ENCODE measurements around the gene ADAMTS12. TPM values are rescaled to one million over a fixed set of nuclear protein-coding genes. Genes with fewer than 3 reads are reported as not detected.

Gene ADAMTS12
- total RNA-seq, 1 experiment from 2014 or later = not detected

DNA sequence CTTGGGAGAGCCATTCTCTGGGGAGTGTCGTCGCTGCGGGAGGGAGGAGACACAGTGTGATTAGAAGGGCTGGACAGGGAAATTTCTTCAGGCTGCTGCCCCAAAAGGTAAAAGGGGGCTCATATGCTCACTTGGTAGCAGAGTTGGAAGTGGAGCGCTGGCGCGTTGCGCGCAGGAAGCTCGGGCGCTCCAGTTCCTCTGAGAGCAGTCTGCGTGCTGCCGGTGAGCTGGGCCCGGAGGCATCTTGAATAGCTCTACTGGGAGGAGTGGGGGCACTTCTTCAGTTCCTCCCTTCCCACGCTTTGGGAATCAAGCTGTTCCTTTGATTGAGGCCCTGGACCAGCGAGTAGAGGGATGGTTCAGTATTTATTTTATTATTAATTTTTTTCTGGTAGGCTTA, 47.1 kb upstream of the ADAMTS12 start:
- CTCF ChIA-PET = no interaction called here
- no peak overlapping the region for H3K4me3 ChIP-seq (ENCODE audit: low read depth, low read length)
- no peak for DNase-seq
- Mint-ChIP-seq H3K27me3 (ENCODE audit: insufficient read depth, unreplicated experiment) (peaks cover 12% of the 10 kb centered on the region), H3K4me3 (ENCODE audit: unreplicated experiment) (no peak overlapping the region), H3K9me3 (ENCODE audit: unreplicated experiment) (no peaks in the 10 kb centered on the region), H3K27ac (ENCODE audit: unreplicated experiment) (no peak overlapping the region), H3K4me1 (ENCODE audit: low read depth, unreplicated experiment) (no peaks in the 10 kb centered on the region), H3K36me3 (ENCODE audit: insufficient read depth, unreplicated experiment) (no peaks in the 10 kb centered on the region)
- TF ChIP-seq, protein P1, sequence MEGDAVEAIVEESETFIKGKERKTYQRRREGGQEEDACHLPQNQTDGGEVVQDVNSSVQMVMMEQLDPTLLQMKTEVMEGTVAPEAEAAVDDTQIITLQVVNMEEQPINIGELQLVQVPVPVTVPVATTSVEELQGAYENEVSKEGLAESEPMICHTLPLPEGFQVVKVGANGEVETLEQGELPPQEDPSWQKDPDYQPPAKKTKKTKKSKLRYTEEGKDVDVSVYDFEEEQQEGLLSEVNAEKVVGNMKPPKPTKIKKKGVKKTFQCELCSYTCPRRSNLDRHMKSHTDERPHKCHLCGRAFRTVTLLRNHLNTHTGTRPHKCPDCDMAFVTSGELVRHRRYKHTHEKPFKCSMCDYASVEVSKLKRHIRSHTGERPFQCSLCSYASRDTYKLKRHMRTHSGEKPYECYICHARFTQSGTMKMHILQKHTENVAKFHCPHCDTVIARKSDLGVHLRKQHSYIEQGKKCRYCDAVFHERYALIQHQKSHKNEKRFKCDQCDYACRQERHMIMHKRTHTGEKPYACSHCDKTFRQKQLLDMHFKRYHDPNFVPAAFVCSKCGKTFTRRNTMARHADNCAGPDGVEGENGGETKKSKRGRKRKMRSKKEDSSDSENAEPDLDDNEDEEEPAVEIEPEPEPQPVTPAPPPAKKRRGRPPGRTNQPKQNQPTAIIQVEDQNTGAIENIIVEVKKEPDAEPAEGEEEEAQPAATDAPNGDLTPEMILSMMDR (IDR thresholded peaks at IDR 0.05; ENCODE audit: insufficient read depth in 1 of 2, low read depth in 1 of 2, low read length in 1 of 2, severe bottlenecking in 1 of 2, unreplicated experiment in 1 of 2) = no peak
- no TSS peak for BruUV-seq (replicated peaks)
- H3K36me3 ChIP-seq (ENCODE audit: control insufficient read depth, insufficient read depth, low read length) = no peaks in the 10 kb centered on the region
- POLR2A ChIA-PET = no interaction called here
- H3K9me3 ChIP-seq = no peaks in the 10 kb centered on the region
- H3K4me1 ChIP-seq = no peaks in the 10 kb centered on the region
- intact Hi-C loops (cut with micrococcal nuclease; ENCODE audit: unreplicated experiment) = loop anchor here (10.0 kb wide), 1 partner anchor 204 kb away; no protein-coding TSS in a partner anchor
- H3K27me3 ChIP-seq (replicated peaks; ENCODE audit: control insufficient read depth, insufficient read depth, low read length) = no peaks in the 10 kb centered on the region

DNA sequence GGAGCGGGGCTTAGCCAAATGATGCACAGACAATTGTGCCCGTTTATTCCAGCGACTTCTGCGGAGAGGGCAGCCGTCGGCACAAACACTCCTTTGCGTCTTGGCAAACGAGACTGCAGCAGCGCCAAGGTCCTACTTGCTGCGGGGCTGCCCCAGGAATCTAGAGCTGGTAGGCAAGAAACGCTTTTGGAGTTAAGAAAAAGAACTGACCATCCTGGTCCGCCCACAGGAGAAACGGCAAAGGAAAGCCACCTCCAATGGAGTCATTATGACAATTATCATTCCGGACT, 46.7 kb upstream of the ADAMTS12 start:
- Mint-ChIP-seq H3K36me3 (ENCODE audit: insufficient read depth, unreplicated experiment) (no peaks in the 10 kb centered on the region), H3K4me3 (ENCODE audit: unreplicated experiment) (no peak overlapping the region), H3K9me3 (ENCODE audit: unreplicated experiment) (no peaks in the 10 kb centered on the region), H3K4me1 (ENCODE audit: low read depth, unreplicated experiment) (no peaks in the 10 kb centered on the region), H3K27ac (ENCODE audit: unreplicated experiment) (no peak overlapping the region), H3K27me3 (ENCODE audit: insufficient read depth, unreplicated experiment) (peaks cover 11% of the 10 kb centered on the region)
- Histone ChIP-seq H3K4me1 (no peaks in the 10 kb centered on the region), H3K27me3 (replicated peaks; ENCODE audit: control insufficient read depth, insufficient read depth, low read length) (no peaks in the 10 kb centered on the region), H3K9me3 (no peaks in the 10 kb centered on the region), H3K4me3 (ENCODE audit: low read depth, low read length) (no peak overlapping the region), H3K36me3 (ENCODE audit: control insufficient read depth, insufficient read depth, low read length) (no peaks in the 10 kb centered on the region)
- CTCF ChIA-PET = no interaction called here
- TF ChIP-seq, protein P1 (IDR thresholded peaks at IDR 0.05; ENCODE audit: insufficient read depth in 1 of 2, low read depth in 1 of 2, low read length in 1 of 2, severe bottlenecking in 1 of 2, unreplicated experiment in 1 of 2) = no peak
- no peak for DNase-seq
- intact Hi-C loops (cut with micrococcal nuclease; ENCODE audit: unreplicated experiment) = loop anchor here (10.0 kb wide), 1 partner anchor 204 kb away; no protein-coding TSS in a partner anchor
- no TSS peak for BruUV-seq (replicated peaks)
- POLR2A ChIA-PET = no interaction called here

DNA sequence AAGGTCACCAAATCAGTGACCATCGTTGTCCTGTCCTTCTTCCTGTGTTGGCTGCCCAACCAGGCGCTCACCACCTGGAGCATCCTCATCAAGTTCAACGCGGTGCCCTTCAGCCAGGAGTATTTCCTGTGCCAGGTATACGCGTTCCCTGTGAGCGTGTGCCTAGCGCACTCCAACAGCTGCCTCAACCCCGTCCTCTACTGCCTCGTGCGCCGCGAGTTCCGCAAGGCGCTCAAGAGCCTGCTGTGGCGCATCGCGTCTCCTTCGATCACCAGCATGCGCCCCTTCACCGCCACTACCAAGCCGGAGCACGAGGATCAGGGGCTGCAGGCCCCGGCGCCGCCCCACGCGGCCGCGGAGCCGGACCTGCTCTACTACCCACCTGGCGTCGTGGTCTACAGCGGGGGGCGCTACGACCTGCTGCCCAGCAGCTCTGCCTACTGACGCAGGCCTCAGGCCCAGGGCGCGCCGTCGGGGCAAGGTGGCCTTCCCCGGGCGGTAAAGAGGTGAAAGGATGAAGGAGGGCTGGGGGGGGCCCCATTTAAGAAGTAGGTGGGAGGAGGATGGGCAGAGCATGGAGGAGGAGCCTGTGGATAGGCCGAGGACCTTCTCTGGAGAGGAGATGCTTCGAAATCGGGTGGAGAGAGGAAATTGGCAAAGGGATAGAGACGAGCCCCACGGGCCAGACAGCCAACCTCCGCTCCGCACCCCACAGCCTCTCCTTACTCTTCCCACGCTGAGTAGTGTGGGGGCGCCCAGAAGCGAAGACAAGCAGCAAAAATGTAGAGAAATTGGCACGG, 46.1 kb upstream of the ADAMTS12 start:
- Histone ChIP-seq H3K27me3 (replicated peaks; ENCODE audit: control insufficient read depth, insufficient read depth, low read length) (no peaks in the 10 kb centered on the region), H3K9me3 (no peaks in the 10 kb centered on the region), H3K36me3 (ENCODE audit: control insufficient read depth, insufficient read depth, low read length) (no peaks in the 10 kb centered on the region), H3K4me1 (no peaks in the 10 kb centered on the region), H3K4me3 (ENCODE audit: low read depth, low read length) (no peak overlapping the region)
- TF ChIP-seq, protein P1 (IDR thresholded peaks at IDR 0.05; ENCODE audit: insufficient read depth in 1 of 2, low read depth in 1 of 2, low read length in 1 of 2, severe bottlenecking in 1 of 2, unreplicated experiment in 1 of 2) = no peak
- Mint-ChIP-seq H3K4me3 (ENCODE audit: unreplicated experiment) (no peak overlapping the region), H3K27me3 (ENCODE audit: insufficient read depth, unreplicated experiment) (peaks cover 9% of the 10 kb centered on the region), H3K27ac (ENCODE audit: unreplicated experiment) (no peak overlapping the region), H3K36me3 (ENCODE audit: insufficient read depth, unreplicated experiment) (no peaks in the 10 kb centered on the region), H3K4me1 (ENCODE audit: low read depth, unreplicated experiment) (no peaks in the 10 kb centered on the region), H3K9me3 (ENCODE audit: unreplicated experiment) (no peaks in the 10 kb centered on the region)
- intact Hi-C loops (cut with micrococcal nuclease; ENCODE audit: unreplicated experiment) = loop anchor here (10.0 kb wide), 1 partner anchor 203 kb away; no protein-coding TSS in a partner anchor
- POLR2A ChIA-PET = no interaction called here
- BruUV-seq (replicated peaks) = no TSS peak
- DNase-seq = no peak
- CTCF ChIA-PET = no interaction called here
